Erythroblast (primary cell): ENCODE results near the gene PAX8.

Experiments used
- GATA1 ChIP-seq: IDR thresholded peaks from 2 replicates; pipeline ENCODE4 v1.6.1; 2011; ENCODE audit warnings: low read depth, mild to moderate bottlenecking, control low read depth, low read length, moderate library complexity
- POLR2A ChIP-seq: IDR thresholded peaks from 2 replicates; pipeline ENCODE4 v1.6.1; 2011; ENCODE audit warnings: mild to moderate bottlenecking, low read length

- no peak for TF ChIP-seq POLR2A
- no peak for TF ChIP-seq GATA1
Measured at GRCh38 chr2:113284476-113284875, 5.8 kb upstream of the PAX8 start.
